Body of pancreas (tissue), 4 donors: Measurements from ENCODE around the gene ZNF224. TPM values are rescaled to one million over a fixed set of nuclear protein-coding genes. Genes with fewer than 3 reads are reported as not detected.

ENCODE experiments used
- ATAC-seq: fragments of 150-250 bp; one replicate; pipeline ENCODE4 v1.9.1; 2016
- DNase-seq, 4 donors: peaks; one replicate each; pipeline ENCODE4 v3.0.0-alpha.2; 2019
- H3K27ac ChIP-seq, 4 donors: fragments of 200-600 bp; sonication (generic); 1 replicate in 3 of 4; 2 replicates in 1 of 4; pipeline versions ENCODE4 v1.5.1 to v1.6.1; 2016 to 2019; ENCODE audit warnings: mild to moderate bottlenecking in 1 of 4, mixed read lengths in 1 of 4, moderate library complexity in 1 of 4
- H3K27me3 ChIP-seq, 2 donors: fragments of 200-600 bp; sonication (generic); one replicate each; pipeline ENCODE4 v1.6.0; 2016; ENCODE audit warnings: mild to moderate bottlenecking in 1 of 2
- H3K36me3 ChIP-seq, 2 donors: fragments of 200-600 bp; sonication (generic); replicated peaks in 1 of 2; 2 replicates each; pipeline ENCODE4 v1.5.1; 2016; ENCODE audit warnings: low read depth in 2 of 2; ENCODE audit not compliant: insufficient read depth in 1 of 2
- H3K4me1 ChIP-seq: fragments of 200-600 bp; sonication (generic); one replicate; pipeline ENCODE4 v1.6.0; 2016
- H3K4me3 ChIP-seq, 2 donors: fragments of 200-600 bp; sonication (generic); 1 replicate in 1 of 2; 2 replicates in 1 of 2; pipeline ENCODE4 v1.5.1; 2016 to 2019
- H3K9me3 ChIP-seq, 3 donors: fragments of 200-600 bp; sonication (generic); 1 replicate in 2 of 3; 2 replicates in 1 of 3; pipeline ENCODE4 v1.5.1; 2016
- CTCF ChIP-seq, 7 experiments: fragments of 450-650 bp in 4 of 7; fragments of 200-600 bp in 3 of 7; sonication (generic) in 3 of 7; IDR thresholded peaks; one replicate each; pipeline ENCODE4 v1.5.1; 2016 to 2019; ENCODE audit warnings: antibody characterized with exemption in 7 of 7
- POLR2A ChIP-seq, 3 donors: fragments of 450-650 bp; IDR thresholded peaks; one replicate each; pipeline ENCODE4 v1.6.1; 2016; ENCODE audit warnings: antibody characterized with exemption in 3 of 3, mild to moderate bottlenecking in 2 of 3
- WGBS, 2 donors: methylation state at CpG; one replicate each; pipeline ENCODE4 v1.1.5; 2017; 5-methylcytosine and 5-hydroxymethylcytosine counted together
- intact Hi-C: fragments of 100-400 bp; cut with DNase I; formaldehyde crosslinking; loops from one replicate; pipeline ENCODE4 v1.15.1; 2023
- total RNA-seq, 2 donors: library from RNA; depleted of rRNA; stranded (reverse); fragments of >200 nt; gene quantifications; one replicate each; pipeline ENCODE4 v1.1.0, GENCODE V29; 2016

Gene ZNF224
- total RNA-seq, 2 donors from 2014 or later, result 19.1 to 20.5 TPM

- Histone ChIP-seq H3K36me3 (no peaks in the 10 kb centered on the region), H3K27me3 (no peaks in the 10 kb centered on the region), H3K9me3 (peaks cover 0 to 10% (median 0%) of the 10 kb centered on the region in 3 donors), H3K27ac (peak overlapping the region in 2 of 4 donors; percentile 2 to 52), H3K4me3 (peak overlapping the region; percentile 11 to 27), H3K4me1 (peaks cover 14% of the 10 kb centered on the region)
- DNase-seq (no peak), ATAC-seq (no peak)
- TF ChIP-seq POLR2A (IDR thresholded peaks at IDR 0.05) (no peak), CTCF (IDR thresholded peaks at IDR 0.05) (no peak)
- intact Hi-C loops, result no loop called here
- 11 to 15% methylated on average over 18 of the region's 18 CpGs for WGBS, 2 donors
These were observed 21.4 kb upstream of the ZNF224 start for GRCh38 chr19:44072543-44073401.

GRCh38 chr19:44076325-44076724 lies 17.8 kb upstream of the ZNF224 start:
- DNase-seq (no peak), ATAC-seq (no peak)
- no peaks in the 10 kb centered on the region for H3K36me3 ChIP-seq
- TF ChIP-seq CTCF (IDR thresholded peaks at IDR 0.05) (no peak), POLR2A (IDR thresholded peaks at IDR 0.05) (no peak)
- no peaks in the 10 kb centered on the region for H3K27me3 ChIP-seq
- WGBS, 2 donors, result 72% methylated on average over 2 of the region's 2 CpGs
- no peak overlapping the region for H3K27ac ChIP-seq
- intact Hi-C loops, result no loop called here
- no peaks in the 10 kb centered on the region for H3K9me3 ChIP-seq
- no peak overlapping the region for H3K4me3 ChIP-seq
- peaks cover 14% of the 10 kb centered on the region for H3K4me1 ChIP-seq

- intact Hi-C loops, result no loop called here
- Histone ChIP-seq H3K4me1 (peaks cover 8% of the 10 kb centered on the region), H3K9me3 (no peaks in the 10 kb centered on the region), H3K36me3 (no peaks in the 10 kb centered on the region), H3K4me3 (no peak overlapping the region), H3K27me3 (no peaks in the 10 kb centered on the region), H3K27ac (no peak overlapping the region)
- no peak for ATAC-seq
- DNase-seq, result no peak
- TF ChIP-seq CTCF (IDR thresholded peaks at IDR 0.05) (no peak), POLR2A (IDR thresholded peaks at IDR 0.05) (no peak)
- WGBS, 2 donors, result 46 to 60% methylated on average over 4 of the region's 4 CpGs
These were observed 2.1 kb upstream of the ZNF224 start for GRCh38 chr19:44092108-44092507.

- Histone ChIP-seq H3K36me3 (peaks cover 11 to 12% of the 10 kb centered on the region in 2 donors), H3K9me3 (peaks cover 0 to 58% (median 0%) of the 10 kb centered on the region in 3 donors), H3K27ac (no peak overlapping the region), H3K4me1 (peaks cover 12% of the 10 kb centered on the region), H3K4me3 (no peak overlapping the region), H3K27me3 (no peaks in the 10 kb centered on the region)
- no peak for TF ChIP-seq POLR2A (IDR thresholded peaks at IDR 0.05)
- no peak for TF ChIP-seq CTCF (IDR thresholded peaks at IDR 0.05)
- no peak for ATAC-seq
- WGBS, 2 donors, result 88 to 94% methylated on average over 3 of the region's 3 CpGs
- no peak for DNase-seq
- intact Hi-C loops, result no loop called here
These were observed 13.6 kb downstream of the ZNF224 start for GRCh38 chr19:44107751-44108150.

DNA sequence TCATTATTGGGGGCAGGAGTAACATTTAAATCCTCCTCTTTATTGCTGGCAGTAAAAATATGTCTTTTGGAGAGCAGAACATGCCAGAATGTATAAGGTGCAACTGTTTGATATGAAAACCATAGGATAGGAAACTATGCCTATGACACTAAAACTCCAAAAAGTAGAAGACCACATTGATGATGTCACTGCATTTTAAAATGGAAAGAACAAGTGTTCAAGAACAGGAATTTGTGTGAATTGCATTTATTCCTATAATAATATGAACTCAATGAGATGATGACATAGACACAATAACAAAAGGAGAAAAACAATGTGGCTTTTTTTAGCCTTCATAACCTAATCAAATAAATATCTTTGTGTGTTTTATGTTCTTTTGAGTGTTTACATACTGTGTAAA lies 15.3 kb downstream of the ZNF224 start:
- DNase-seq, result no peak
- peaks cover 0 to 49% (median 0%) of the 10 kb centered on the region in 3 donors for H3K9me3 ChIP-seq

More for the DNA sequence above, 15.3 kb downstream of the ZNF224 start:
- ATAC-seq, result no peak
- no peak for TF ChIP-seq CTCF (IDR thresholded peaks at IDR 0.05)
- TF ChIP-seq POLR2A (IDR thresholded peaks at IDR 0.05), result no peak
- peaks cover 8 to 12% of the 10 kb centered on the region in 2 donors for H3K36me3 ChIP-seq
- no peak overlapping the region for H3K4me3 ChIP-seq
- intact Hi-C loops, result no loop called here
- peaks cover 19% of the 10 kb centered on the region for H3K4me1 ChIP-seq
- H3K27me3 ChIP-seq, result no peaks in the 10 kb centered on the region
- H3K27ac ChIP-seq, result no peak overlapping the region
